ENCODE results near the gene DOK1. TPM values are rescaled to one million over a fixed set of nuclear protein-coding genes. Genes with fewer than 3 reads are reported as not detected.

DOK1 gene
- total and polyA plus RNA-seq, 2 donors (not counting 1 experiment from before 2014, with no cell fraction given): 29.1 to 41.4 TPM

DNA sequence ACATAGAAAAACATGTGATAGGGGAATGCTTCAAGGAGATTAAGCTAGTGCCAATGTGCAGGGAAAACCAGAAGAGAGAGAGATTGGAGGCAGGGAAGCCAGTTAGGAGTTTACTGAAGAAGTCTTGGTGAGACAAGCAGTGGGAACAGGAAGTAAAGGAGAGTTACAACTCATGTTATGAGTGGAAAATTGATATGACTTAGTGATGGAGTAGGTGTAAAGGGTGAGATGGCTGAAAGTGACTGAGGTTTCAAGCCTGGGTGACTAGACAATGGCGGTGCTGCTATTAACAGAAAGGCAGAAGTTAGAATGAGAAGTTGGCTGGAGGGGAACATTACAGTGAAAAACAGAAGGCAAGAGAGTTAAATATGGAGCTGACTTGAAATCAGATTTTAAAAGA lies 16.5 kb downstream of the DOK1 start:
- Histone ChIP-seq H4K20me1 (ENCODE audit: control insufficient read depth, insufficient read depth, low read length, poor library complexity, severe bottlenecking) (no peaks in the 10 kb centered on the region), H2AFZ (ENCODE audit: insufficient read depth, low read depth, low read length, poor library complexity, severe bottlenecking) (peak overlapping the region; percentile 71), H3K79me2 (ENCODE audit: control insufficient read depth, insufficient read depth, low read length) (peaks cover 4% of the 10 kb centered on the region), H3K4me3 (ENCODE audit: control extremely low read depth in 1 of 5, extremely low read depth in 1 of 5, insufficient read depth in 1 of 5, low read depth in 2 of 5, low read length in 4 of 5) (peak overlapping the region in 1 of 5 experiments; percentile 40), H3K36me3 (replicated peaks in 1 of 2; ENCODE audit: control extremely low read depth in 1 of 2, control insufficient read depth in 1 of 2, extremely low read depth in 1 of 2, insufficient read depth in 2 of 2, low read length in 1 of 2) (no peaks in the 10 kb centered on the region), H3K4me1 (ENCODE audit: control insufficient read depth in 2 of 2, insufficient read depth in 2 of 2, low read length in 2 of 2) (peaks cover 44 to 51% of the 10 kb centered on the region in 2 donors), H3K27me3 (replicated peaks in 1 of 4; ENCODE audit: control extremely low read depth in 1 of 4, control insufficient read depth in 3 of 4, insufficient read depth in 4 of 4, low read length in 3 of 4) (no peaks in the 10 kb centered on the region), H3K4me2 (replicated peaks; ENCODE audit: low read depth, low read length, poor library complexity, severe bottlenecking) (peak overlapping the region; percentile 64), H3K9ac (ENCODE audit: low read length) (peak overlapping the region; percentile 30), H3K9me3 (ENCODE audit: control extremely low read depth in 1 of 3, control insufficient read depth in 2 of 3, insufficient read depth in 1 of 3, low read length in 2 of 3) (peaks cover 0 to 4% (median 0%) of the 10 kb centered on the region in 3 donors), H3K27ac (ENCODE audit: low read length in 2 of 2) (peak overlapping the region; percentile 31 to 74)
- Mint-ChIP-seq H3K9me3 (ENCODE audit: insufficient read depth) (no peaks in the 10 kb centered on the region), H3K27ac (no peak overlapping the region), H3K4me3 (no peak overlapping the region), H3K4me1 (peaks cover 25% of the 10 kb centered on the region), H3K27me3 (no peaks in the 10 kb centered on the region)
- ChIA-PET POLR2A (interaction anchor here (0.9 to 2.1 kb wide), 2 partner anchors 32 to 45 kb away, joined by 3 to 5 read pairs; partner anchors contain the start of gene DQX1), CTCF (interaction anchor here (10.3 kb wide), 1 partner anchor 15 kb away, joined by 103 read pairs; no protein-coding TSS in a partner anchor)
- peak; percentile 67 for DNase-seq
- TF ChIP-seq EZH2 (IDR thresholded peaks at IDR 0.05; ENCODE audit: borderline replicate concordance, insufficient read depth, low read depth, low read length, poor library complexity, severe bottlenecking): no peak
- TF ChIP-seq, protein P1, sequence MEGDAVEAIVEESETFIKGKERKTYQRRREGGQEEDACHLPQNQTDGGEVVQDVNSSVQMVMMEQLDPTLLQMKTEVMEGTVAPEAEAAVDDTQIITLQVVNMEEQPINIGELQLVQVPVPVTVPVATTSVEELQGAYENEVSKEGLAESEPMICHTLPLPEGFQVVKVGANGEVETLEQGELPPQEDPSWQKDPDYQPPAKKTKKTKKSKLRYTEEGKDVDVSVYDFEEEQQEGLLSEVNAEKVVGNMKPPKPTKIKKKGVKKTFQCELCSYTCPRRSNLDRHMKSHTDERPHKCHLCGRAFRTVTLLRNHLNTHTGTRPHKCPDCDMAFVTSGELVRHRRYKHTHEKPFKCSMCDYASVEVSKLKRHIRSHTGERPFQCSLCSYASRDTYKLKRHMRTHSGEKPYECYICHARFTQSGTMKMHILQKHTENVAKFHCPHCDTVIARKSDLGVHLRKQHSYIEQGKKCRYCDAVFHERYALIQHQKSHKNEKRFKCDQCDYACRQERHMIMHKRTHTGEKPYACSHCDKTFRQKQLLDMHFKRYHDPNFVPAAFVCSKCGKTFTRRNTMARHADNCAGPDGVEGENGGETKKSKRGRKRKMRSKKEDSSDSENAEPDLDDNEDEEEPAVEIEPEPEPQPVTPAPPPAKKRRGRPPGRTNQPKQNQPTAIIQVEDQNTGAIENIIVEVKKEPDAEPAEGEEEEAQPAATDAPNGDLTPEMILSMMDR (IDR thresholded peaks at IDR 0.05): no peak
- intact Hi-C loops (cut with micrococcal nuclease): no loop called here
- ATAC-seq (ENCODE audit: low read depth): peak; percentile 83
- 0% methylated on average over 1 of the region's 1 CpG for WGBS (ENCODE audit: insufficient coverage)

DNA sequence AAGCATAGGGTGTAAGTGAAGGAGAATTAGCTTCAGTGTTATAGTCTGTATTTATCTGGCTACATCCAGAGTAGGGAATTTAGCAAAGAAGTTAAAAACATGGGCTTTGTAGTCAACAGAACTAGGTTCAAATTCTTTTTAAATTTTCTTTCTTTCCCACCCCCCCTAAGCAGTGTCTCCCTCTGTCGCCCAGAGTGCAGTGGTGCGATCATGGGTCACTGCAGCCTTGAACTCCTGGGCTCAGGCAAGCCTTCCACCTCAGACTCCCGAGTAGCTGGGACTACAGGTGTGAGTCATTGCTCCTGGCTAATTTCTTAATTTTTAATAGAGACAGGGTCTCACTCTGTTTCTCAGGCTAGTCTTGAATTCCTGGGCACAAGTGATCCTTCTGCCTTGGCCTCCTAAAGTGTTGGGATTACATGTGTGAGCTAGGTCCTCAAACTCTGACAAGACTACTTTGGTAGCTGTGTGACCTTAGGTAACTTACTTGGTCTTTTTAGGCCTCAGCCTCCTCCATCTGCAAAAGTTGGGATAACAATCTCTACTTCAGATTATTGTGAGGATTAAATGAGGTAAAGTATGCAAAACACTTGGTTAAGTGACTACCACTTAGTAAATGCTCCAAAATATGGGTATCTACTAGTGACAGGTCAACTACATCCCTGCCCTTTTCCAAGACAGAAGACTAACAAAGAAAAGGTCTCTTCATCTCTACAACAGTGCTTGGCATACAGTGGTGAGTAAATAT lies 17.8 kb downstream of the DOK1 start:
- Histone ChIP-seq H3K4me2 (replicated peaks; ENCODE audit: low read depth, low read length, poor library complexity, severe bottlenecking) (peak overlapping the region; percentile 64), H3K4me1 (ENCODE audit: control insufficient read depth in 2 of 2, insufficient read depth in 2 of 2, low read length in 2 of 2) (peaks cover 53 to 63% of the 10 kb centered on the region in 2 donors), H2AFZ (ENCODE audit: insufficient read depth, low read depth, low read length, poor library complexity, severe bottlenecking) (peak overlapping the region; percentile 71), H3K9me3 (ENCODE audit: control extremely low read depth in 1 of 3, control insufficient read depth in 2 of 3, insufficient read depth in 1 of 3, low read length in 2 of 3) (peaks cover 0 to 4% (median 0%) of the 10 kb centered on the region in 3 donors), H3K27me3 (replicated peaks in 1 of 4; ENCODE audit: control extremely low read depth in 1 of 4, control insufficient read depth in 3 of 4, insufficient read depth in 4 of 4, low read length in 3 of 4) (no peaks in the 10 kb centered on the region), H3K36me3 (replicated peaks in 1 of 2; ENCODE audit: control extremely low read depth in 1 of 2, control insufficient read depth in 1 of 2, extremely low read depth in 1 of 2, insufficient read depth in 2 of 2, low read length in 1 of 2) (no peaks in the 10 kb centered on the region), H4K20me1 (ENCODE audit: control insufficient read depth, insufficient read depth, low read length, poor library complexity, severe bottlenecking) (no peaks in the 10 kb centered on the region), H3K4me3 (ENCODE audit: control extremely low read depth in 1 of 5, extremely low read depth in 1 of 5, insufficient read depth in 1 of 5, low read depth in 2 of 5, low read length in 4 of 5) (no peak overlapping the region), H3K27ac (ENCODE audit: low read length in 2 of 2) (peak overlapping the region; percentile 14 to 74), H3K9ac (ENCODE audit: low read length) (no peak overlapping the region), H3K79me2 (ENCODE audit: control insufficient read depth, insufficient read depth, low read length) (peaks cover 4% of the 10 kb centered on the region)
- Mint-ChIP-seq H3K27me3 (no peaks in the 10 kb centered on the region), H3K9me3 (ENCODE audit: insufficient read depth) (no peaks in the 10 kb centered on the region), H3K4me3 (no peak overlapping the region), H3K27ac (peak overlapping the region; percentile 59), H3K4me1 (peaks cover 38% of the 10 kb centered on the region)
- TF ChIP-seq EZH2 (IDR thresholded peaks at IDR 0.05; ENCODE audit: borderline replicate concordance, insufficient read depth, low read depth, low read length, poor library complexity, severe bottlenecking): no peak
- TF ChIP-seq, protein P1 (IDR thresholded peaks at IDR 0.05): no peak
- intact Hi-C loops (cut with micrococcal nuclease): no loop called here
- ChIA-PET CTCF (interaction anchor here (0.9 to 10.3 kb wide), 2 partner anchors 14 to 66 kb away, joined by 3 to 103 read pairs; partner anchors contain the start of gene PCGF1), POLR2A (interaction anchor here (1.2 to 2.1 kb wide), 2 partner anchors 15 to 33 kb away, joined by 4 to 5 read pairs; no protein-coding TSS in a partner anchor)
- 70% methylated on average over 2 of the region's 3 CpGs for WGBS (ENCODE audit: insufficient coverage)
- DNase-seq (no peak), ATAC-seq (ENCODE audit: low read depth) (no peak)
